NCI-H510A (cell line): Measurements from ENCODE around the gene MB21D2.
"Not testable (repeated sequence)": the region's sequence is repeated elsewhere in the genome, so short reads cannot be mapped to it uniquely, and the experiment has no call there.

Source experiments
- DNase-seq: peaks from one replicate; lab custom pipeline; 2025; lab: John Stamatoyannopoulos, UW

Gene MB21D2

DNA sequence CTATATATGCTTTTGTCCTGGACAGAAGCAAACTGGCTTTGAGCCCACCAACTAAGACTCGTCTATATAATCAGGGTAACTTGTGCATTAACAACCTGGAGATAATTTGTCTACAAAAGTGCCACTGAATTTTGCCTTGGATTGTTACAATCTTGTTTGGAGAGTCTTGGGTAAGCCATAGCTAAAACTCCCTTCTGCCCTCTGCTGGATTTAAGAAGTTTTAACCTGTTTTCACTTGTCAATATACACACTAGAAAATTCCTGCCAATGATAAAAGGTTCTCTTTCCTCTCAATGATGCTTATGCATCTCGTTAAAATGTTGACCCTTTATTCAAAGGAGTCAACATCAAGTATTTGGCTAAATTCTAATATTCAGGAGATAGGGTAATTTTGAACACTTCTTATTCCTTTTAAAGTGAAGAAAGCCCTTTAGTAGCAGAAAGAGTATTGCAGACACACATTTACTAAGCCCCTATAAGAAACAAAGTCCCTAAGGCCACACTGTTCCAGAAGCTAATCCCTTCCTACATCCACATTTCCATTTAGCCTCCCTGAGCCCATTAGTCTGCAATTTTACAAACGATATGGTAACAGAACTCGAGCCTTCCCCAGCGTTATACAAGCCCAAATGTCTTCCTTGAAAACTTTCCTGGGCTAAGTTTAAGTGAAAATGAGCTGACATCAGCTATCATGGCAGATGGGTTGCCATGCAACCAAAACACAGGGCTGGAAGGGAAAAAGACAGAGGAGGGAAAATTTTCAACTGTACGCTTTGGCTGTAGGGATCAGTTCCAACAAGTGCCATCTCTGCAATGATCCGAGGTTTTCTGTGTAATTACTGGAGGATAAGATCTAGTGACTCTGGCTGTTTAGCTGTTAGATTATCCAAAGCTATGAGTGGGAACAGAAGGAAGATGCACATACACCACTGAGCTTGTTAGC lies 114.4 kb downstream of the MB21D2 start:
- DNase-seq, result no peak

DNA sequence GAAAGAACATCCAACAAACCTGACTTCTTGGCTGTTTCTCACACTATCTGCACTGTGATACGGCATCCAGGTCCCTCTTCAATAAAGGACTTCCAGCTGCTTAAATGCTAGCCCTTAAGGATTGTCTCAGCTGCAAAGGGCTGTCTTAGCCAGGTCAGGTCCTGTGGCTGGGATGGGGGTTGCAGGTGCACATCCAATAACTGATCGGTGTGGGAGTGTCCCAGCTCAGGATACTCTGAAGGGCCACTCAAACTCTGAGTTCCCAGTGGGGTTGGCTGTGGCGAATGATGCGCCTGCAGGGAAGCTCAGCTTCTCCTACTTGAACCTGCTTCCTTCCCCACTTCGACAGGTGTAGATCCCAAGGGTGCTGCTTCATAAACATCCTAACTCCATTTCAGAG lies 115.7 kb downstream of the MB21D2 start:
- no peak for DNase-seq

DNA sequence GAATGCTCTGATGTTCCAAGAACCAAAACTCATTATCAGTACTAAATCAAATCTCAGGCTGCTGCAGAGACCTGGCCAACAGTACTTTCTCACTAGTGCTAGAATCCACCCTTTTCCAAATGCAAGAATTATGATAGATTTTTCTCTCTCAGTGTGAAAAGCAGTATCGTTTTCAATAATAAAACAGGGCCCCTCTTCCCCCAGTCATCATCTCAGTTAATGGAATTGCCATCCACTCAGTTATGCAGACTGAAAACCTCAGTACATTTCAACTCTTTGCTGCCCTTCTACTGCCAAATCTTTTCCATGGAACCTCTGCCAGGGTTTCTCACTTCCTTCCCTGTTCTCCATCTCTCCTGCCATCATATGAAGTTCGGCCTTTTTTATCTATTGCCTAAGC lies 117.9 kb downstream of the MB21D2 start:
- no peak for DNase-seq

DNA sequence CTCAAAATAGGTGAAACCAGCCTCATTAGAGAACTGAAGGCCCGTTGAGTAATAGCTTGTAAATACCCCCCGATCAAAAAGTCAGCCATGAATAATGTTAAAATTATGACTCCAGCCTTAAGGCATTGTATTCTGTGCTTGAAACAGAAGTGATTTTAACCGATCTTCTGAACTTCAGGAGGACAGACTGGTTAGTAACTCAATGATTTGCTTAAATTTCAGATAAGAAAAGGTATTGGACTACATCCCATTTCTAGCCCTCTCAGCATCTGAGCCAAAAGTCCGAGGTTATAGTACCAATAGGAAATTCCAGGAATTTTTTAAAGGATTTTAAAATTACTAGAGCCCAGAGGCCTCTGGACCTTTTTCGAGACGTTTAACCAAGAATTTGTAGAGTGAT lies 122.6 kb downstream of the MB21D2 start:
- no peak for DNase-seq

DNA sequence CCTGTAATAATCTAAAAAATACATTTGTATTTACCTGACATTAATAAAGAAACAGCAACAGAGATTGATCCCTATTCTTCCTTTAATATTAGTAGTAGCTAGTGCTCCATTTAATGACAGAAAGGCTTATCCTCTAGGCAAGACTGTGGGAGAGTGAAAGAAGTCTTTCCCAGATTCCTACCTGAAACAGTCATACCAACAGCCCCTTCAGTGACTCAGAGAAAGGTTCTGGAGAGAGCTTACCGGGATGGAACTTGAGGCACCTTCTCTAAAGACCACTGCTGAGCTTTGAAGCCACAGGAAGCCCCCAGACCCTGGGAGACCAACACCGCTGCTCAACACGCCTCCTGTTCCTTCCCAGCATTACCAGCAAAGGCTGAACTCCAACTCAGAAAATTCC lies 123.4 kb downstream of the MB21D2 start:
- DNase-seq, result no peak

DNA sequence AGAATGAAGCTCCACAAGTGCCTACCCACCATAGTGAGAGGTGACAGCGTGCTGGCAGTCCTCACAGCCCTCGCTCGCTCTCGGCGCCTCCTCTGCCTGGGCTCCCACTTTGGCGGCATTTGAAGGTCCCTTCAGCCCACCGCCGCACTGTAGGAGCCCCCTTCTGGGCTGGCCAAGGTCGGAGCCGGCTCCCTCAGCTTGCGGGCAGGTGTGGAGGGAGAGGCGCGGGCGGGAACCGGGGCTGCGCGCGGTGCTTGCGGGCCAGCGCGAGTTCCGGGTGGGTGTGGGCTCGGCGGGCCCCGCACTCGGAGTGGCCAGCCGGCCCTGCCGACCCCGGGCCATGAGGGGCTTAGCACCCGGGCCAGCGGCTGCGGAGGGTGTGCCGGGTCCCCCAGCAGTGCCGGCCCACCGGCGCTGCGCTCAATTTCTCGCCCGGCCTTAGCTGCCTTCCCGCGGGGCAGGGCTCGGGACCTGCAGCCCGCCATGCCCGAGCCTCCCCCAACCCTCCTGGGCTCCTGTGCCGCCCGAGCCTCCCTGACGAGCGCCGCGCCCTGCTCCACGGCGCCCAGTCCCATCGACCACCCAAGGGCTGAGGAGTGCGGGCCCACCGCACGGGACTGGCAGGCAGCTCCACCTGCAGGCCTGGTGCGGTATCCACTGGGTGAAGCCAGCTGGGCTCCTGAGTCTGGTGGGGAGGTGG lies 128.7 kb downstream of the MB21D2 start:
- DNase-seq, result not testable (repeated sequence)

DNA sequence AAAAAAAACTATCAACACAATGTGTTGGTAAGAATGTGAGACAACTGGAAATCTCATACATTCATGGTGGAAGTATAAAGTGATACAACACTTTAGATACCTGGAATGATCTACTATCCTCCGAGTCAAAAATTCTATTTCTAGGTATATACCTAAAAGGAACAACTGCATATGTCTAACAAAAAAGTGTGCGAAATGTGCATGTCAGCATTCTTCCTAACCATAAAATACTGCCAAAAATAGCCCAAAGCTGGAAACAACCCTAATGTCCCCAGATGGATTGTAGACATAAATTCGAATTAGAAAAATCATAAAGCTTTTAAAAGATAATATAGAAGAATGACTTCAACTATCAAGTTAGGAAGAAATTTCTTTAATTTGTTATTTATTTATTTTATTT lies 139.1 kb downstream of the MB21D2 start:
- DNase-seq, result no peak

DNA sequence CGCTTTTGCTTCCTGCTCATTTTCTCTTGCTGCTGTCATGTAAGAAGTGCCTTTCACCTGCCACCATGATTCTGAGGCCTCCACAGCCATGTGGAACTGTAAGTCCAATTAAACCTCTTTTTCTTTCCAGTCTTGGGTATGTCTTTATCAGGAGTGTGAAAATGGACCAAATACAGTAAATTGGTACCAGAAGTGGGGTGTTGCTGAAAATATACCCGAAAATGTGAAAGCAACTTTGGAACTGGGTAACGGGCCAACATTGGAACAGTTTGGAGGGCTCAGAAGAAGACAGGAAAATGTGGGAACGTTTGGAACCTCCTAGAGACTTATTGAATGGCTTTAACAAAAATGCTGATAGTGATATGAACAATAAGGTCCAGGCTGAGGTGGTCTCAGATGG lies 143.3 kb downstream of the MB21D2 start:
- not testable (repeated sequence) for DNase-seq

DNA sequence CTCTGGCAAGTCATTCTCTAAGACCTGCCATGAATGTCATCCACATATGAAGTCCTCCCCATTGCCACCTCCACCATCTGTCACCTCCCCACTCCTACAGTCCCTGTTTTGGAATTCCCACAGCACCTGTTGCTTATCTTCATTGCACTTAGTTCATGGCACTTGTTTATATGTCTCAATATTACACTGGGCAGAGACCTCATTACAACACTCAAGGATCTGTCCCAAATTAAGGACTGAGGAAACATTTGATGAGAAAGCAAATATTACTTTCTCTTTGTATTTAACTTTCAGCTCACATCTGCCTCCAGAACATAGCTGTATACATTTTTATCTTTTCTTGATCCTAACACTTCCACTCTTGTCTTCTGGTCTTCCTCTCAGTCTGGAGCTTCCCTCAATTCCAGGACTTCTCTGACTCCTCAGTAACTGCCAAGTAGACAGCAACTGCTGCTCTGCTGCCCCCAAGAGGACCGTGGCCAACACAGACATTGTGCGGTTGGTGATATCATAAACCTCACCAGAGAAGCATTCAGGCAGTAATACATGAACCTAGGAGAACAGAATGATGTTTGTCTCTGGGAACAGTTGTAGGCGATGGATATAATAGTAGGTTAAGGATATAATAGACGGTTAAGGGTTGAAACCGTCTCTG lies 145.3 kb downstream of the MB21D2 start:
- no peak for DNase-seq

DNA sequence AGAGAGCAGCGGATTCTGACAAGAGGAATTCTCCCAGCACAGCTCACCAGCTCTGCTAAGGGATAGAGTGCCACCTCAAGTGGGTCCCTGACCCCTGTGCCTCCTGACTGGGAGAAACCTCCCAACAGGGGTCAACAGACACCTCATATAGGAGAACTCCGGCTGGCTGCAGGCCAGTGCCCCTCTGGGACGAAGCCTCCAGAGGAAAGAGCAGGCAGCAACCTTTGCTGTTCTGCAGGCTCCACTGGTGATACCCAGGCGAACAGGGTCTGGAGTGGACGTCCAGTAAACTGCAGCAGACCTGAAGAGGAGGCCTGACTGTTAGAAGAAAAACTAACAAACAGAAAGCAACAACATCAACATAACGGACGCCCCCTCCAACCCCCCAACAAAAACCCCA lies 159.0 kb downstream of the MB21D2 start:
- no peak for DNase-seq

DNA sequence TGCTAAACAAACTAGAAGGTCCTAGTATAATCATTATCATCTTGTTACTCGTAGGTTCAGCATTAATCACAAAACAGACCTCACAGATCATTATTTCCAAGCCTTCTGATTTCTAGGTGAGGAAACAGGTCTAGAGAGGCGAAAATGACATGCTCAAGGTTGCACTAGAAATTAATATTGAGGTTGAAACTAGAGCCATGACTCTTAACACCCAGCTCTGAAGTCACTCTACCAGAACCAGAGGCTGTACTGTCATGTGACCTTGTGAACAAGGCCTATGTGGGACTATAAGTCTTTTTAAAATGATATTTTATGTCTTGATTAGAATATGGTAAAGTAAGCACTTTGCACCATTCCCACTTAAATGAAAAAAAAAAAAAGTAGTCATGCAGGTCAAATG lies 166.5 kb downstream of the MB21D2 start:
- DNase-seq, result no peak

DNA sequence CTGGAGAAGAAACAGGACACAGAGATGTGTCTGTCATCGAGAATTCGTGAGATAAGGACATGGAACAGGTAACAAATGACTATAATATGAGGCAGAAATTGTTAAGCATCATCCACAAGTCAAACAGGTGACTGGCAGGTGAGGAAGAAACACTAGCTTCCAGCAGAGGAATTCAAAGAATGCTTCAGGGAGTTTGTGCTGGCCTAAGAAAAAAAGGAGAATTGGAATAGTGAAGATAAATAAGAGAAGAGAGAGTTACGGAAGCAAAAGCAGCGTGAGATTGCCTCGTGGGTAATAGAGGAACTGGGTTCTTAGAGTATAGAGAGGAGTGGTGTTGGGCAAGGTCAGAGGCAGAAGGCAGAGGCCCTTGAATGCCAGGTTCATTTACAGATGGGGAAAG lies 167.5 kb downstream of the MB21D2 start:
- no peak for DNase-seq

DNA sequence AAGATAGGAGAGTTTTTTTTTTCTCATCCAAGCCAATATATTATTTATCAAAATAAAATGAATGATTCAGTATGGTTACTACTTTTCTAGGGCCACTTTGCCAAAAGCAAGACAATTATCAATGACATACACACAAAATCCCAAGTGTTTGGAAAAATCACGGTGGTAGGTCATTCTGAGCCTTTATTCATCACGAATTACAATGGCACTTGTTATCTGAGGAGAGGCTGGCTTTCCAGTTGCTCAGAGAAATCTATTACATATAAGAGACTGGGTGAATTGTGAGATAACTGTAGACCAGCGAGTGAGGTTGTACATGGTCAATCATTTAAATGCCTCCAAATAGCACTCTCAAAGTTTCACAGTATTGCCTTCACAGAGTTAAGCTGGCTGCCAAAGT lies 169.9 kb downstream of the MB21D2 start:
- DNase-seq, result no peak

DNA sequence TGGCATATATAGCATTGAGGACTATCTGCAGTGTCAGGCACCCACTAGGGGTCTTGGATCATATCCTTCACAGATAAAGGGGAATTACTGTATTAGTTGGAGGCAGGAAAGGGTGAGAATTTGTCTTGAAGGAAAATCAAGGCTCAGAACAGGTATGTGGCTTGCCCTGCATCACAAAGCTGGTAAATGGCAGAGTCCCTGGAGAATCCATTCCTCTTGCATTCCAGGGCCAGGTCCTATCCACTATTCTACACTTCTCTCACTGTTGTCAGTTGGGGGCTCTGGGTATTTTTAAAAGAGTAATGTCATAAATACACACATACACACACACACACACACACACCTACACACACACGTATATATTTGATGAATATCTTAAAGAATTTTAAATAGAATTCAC lies 170.5 kb downstream of the MB21D2 start:
- no peak for DNase-seq
